Lower leg skin (tissue), 4 donors: ENCODE results near the gene PEAK1. TPM values are rescaled to one million over a fixed set of nuclear protein-coding genes. Genes with fewer than 3 reads are reported as not detected.
"Not testable (repeated sequence)": the region's sequence is repeated elsewhere in the genome, so short reads cannot be mapped to it uniquely, and the experiment has no call there.

ENCODE experiments used
- DNase-seq, 2 donors: peaks; one replicate each; pipeline ENCODE4 v3.0.0-alpha.2; 2019; ENCODE audit warnings: low spot score in 2 of 2
- H3K4me3 ChIP-seq: fragments of 200-600 bp; sonication (generic); 2 replicates; pipeline ENCODE4 v1.5.1; 2017; ENCODE audit warnings: mild to moderate bottlenecking, low read depth; ENCODE audit not compliant: poor library complexity, severe bottlenecking
- CTCF ChIP-seq, 3 donors: fragments of 450-650 bp; IDR thresholded peaks; one replicate each; pipeline ENCODE4 v1.5.1; 2016; ENCODE audit warnings: antibody characterized with exemption in 3 of 3, mild to moderate bottlenecking in 3 of 3, moderate library complexity in 2 of 3
- POLR2A ChIP-seq, 2 donors: fragments of 450-650 bp; IDR thresholded peaks; one replicate each; pipeline ENCODE4 v1.6.1; 2016 to 2017; ENCODE audit warnings: antibody characterized with exemption in 2 of 2, mild to moderate bottlenecking in 1 of 2, moderate library complexity in 1 of 2
- WGBS, 2 donors: methylation state at CpG; one replicate each; pipeline ENCODE4 v1.1.5; 2018; 5-methylcytosine and 5-hydroxymethylcytosine counted together
- intact Hi-C: fragments of 100-400 bp; cut with DNase I; formaldehyde crosslinking; loops from one replicate; pipeline ENCODE4 v1.15.0; 2023; ENCODE audit warnings: low total_unique reads
- total RNA-seq, 4 donors: library from RNA; depleted of rRNA; stranded (reverse); fragments of >200 nt; gene quantifications; one replicate each; pipeline ENCODE4 v1.1.0, GENCODE V29; 2016

PEAK1 gene
- total RNA-seq, 4 donors from 2014 or later: 23.4 to 38.2 (median 31.0) TPM

- intact Hi-C loops: no loop called here
- H3K4me3 ChIP-seq: no peak overlapping the region
- no peak for DNase-seq
- 71 to 73% methylated on average over 7 of the region's 7 CpGs for WGBS, 2 donors
- no peak for TF ChIP-seq CTCF (IDR thresholded peaks at IDR 0.05)
- no peak for TF ChIP-seq POLR2A (IDR thresholded peaks at IDR 0.05)
These were observed 8.9 kb downstream of the PEAK1 start for GRCh38 chr15:77410701-77411618.

GRCh38 chr15:77410157-77410500 is 9.8 kb downstream of the PEAK1 start:
- H3K4me3 ChIP-seq, intact Hi-C loops, DNase-seq: not testable (repeated sequence)
- WGBS, 2 donors: 92 to 95% methylated on average over 7 of the region's 7 CpGs

- 72 to 73% methylated on average over 4 of the region's 4 CpGs for WGBS, 2 donors
- no peak for TF ChIP-seq CTCF (IDR thresholded peaks at IDR 0.05)
- TF ChIP-seq POLR2A (IDR thresholded peaks at IDR 0.05): no peak
- intact Hi-C loops: no loop called here
These were observed 10.4 kb downstream of the PEAK1 start for GRCh38 chr15:77409259-77410156.

GRCh38 chr15:77406846-77407245 is 13.1 kb downstream of the PEAK1 start:
- WGBS, 2 donors: 85 to 97% methylated on average over 4 of the region's 4 CpGs
- DNase-seq: no peak
- no peak overlapping the region for H3K4me3 ChIP-seq
- TF ChIP-seq CTCF (IDR thresholded peaks at IDR 0.05): no peak
- TF ChIP-seq POLR2A (IDR thresholded peaks at IDR 0.05): no peak
- intact Hi-C loops: no loop called here

More at GRCh38 chr15:77409259-77410156, 10.4 kb downstream of the PEAK1 start:
- H3K4me3 ChIP-seq: no peak overlapping the region
- DNase-seq: no peak

GRCh38 chr15:77406173-77406759 is 13.6 kb downstream of the PEAK1 start:
- H3K4me3 ChIP-seq, DNase-seq, intact Hi-C loops: not testable (repeated sequence)
- 92 to 100% methylated on average over 1 of the region's 1 CpG for WGBS, 2 donors

GRCh38 chr15:77402740-77403379 is 17.0 kb downstream of the PEAK1 start:
- WGBS, 2 donors: 23 to 35% methylated on average over 1 of the region's 1 CpG
- H3K4me3 ChIP-seq: no peak overlapping the region
- no peak for DNase-seq
- intact Hi-C loops: no loop called here
- no peak for TF ChIP-seq CTCF (IDR thresholded peaks at IDR 0.05)
- TF ChIP-seq POLR2A (IDR thresholded peaks at IDR 0.05): no peak
